ENCODE results near the gene GAK.

DNA sequence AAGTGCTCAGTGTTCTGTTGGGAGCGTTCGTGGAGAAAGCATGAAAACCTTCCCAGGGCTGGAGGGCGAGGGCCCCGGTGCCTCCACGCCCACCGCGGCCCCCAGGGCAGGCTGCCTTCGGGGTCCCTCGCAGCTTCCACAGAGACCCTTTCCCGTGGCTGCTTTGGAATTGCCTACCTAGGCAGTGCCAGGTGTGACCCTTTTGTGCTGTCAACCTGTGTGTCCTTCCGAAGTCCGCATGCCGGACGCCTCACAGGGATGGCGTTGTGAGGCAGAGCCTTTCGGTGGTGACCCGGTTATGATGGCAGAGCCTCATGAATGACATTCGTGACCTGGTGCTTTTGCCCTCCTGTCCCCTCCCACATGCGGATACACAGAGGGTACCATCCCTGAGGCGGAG is 17.5 kb upstream of the GAK start:
- TF ChIP-seq, protein P1, sequence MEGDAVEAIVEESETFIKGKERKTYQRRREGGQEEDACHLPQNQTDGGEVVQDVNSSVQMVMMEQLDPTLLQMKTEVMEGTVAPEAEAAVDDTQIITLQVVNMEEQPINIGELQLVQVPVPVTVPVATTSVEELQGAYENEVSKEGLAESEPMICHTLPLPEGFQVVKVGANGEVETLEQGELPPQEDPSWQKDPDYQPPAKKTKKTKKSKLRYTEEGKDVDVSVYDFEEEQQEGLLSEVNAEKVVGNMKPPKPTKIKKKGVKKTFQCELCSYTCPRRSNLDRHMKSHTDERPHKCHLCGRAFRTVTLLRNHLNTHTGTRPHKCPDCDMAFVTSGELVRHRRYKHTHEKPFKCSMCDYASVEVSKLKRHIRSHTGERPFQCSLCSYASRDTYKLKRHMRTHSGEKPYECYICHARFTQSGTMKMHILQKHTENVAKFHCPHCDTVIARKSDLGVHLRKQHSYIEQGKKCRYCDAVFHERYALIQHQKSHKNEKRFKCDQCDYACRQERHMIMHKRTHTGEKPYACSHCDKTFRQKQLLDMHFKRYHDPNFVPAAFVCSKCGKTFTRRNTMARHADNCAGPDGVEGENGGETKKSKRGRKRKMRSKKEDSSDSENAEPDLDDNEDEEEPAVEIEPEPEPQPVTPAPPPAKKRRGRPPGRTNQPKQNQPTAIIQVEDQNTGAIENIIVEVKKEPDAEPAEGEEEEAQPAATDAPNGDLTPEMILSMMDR (IDR thresholded peaks at IDR 0.05; ENCODE audit: insufficient read depth, low read depth, low read length): no peak
- no peak for TF ChIP-seq EZH2 (IDR thresholded peaks at IDR 0.05; ENCODE audit: insufficient read depth, low read length)

Data from astrocyte (in vitro differentiated cells and primary cell).